Fibroblast of the conjunctiva (primary cell): ENCODE data around the gene TEX30.

Experiments
- DNase-seq: peaks from one replicate; pipeline ENCODE4 v3.0.0-alpha.2; 2010; ENCODE audit warnings: low read depth

The TEX30 gene

GRCh38 chr13:102779436-102780159 is 6.0 kb upstream of the TEX30 start:
- DNase-seq: no peak

GRCh38 chr13:102777736-102778135 is 4.2 kb upstream of the TEX30 start:
- no peak for DNase-seq

- no peak for DNase-seq
Observed at GRCh38 chr13:102776271-102776670, 2.7 kb upstream of the TEX30 start.

GRCh38 chr13:102774591-102775520 is 1.3 kb upstream of the TEX30 start:
- no peak for DNase-seq

GRCh38 chr13:102774214-102774568 is 605 bp upstream of the TEX30 start:
- no peak for DNase-seq

- DNase-seq: no peak
Observed at GRCh38 chr13:102772042-102772425, 1.6 kb downstream of the TEX30 start.

GRCh38 chr13:102771298-102772041 is 2.1 kb downstream of the TEX30 start:
- no peak for DNase-seq

- DNase-seq: no peak
Observed at GRCh38 chr13:102770435-102770834, 3.2 kb downstream of the TEX30 start.

GRCh38 chr13:102769679-102770078 is 3.9 kb downstream of the TEX30 start:
- DNase-seq: peak; percentile 8

GRCh38 chr13:102768909-102769308 is 4.7 kb downstream of the TEX30 start:
- no peak for DNase-seq

- DNase-seq: no peak
Observed at GRCh38 chr13:102763741-102764140, 9.8 kb downstream of the TEX30 start.

GRCh38 chr13:102761071-102761470 is 12.5 kb downstream of the TEX30 start:
- no peak for DNase-seq

GRCh38 chr13:102758842-102759241 is 14.7 kb downstream of the TEX30 start:
- no peak for DNase-seq

GRCh38 chr13:102757006-102757405 is 16.6 kb downstream of the TEX30 start:
- no peak for DNase-seq

GRCh38 chr13:102751886-102752285 is 21.7 kb downstream of the TEX30 start:
- DNase-seq: no peak

- no peak for DNase-seq
Observed at GRCh38 chr13:102742506-102742905, 31.1 kb downstream of the TEX30 start.

- no peak for DNase-seq
Observed at GRCh38 chr13:102742101-102742500, 31.5 kb downstream of the TEX30 start.

- DNase-seq: peak; percentile 66
Observed at GRCh38 chr13:102729560-102730270, 43.9 kb downstream of the TEX30 start.

GRCh38 chr13:102726430-102726829 is 47.2 kb downstream of the TEX30 start:
- DNase-seq: no peak

GRCh38 chr13:102724923-102725322 is 48.7 kb downstream of the TEX30 start:
- peak; percentile 63 for DNase-seq

GRCh38 chr13:102721800-102722231 is 51.8 kb downstream of the TEX30 start:
- DNase-seq: peak; percentile 73

- no peak for DNase-seq
Observed at GRCh38 chr13:102718746-102719145, 54.8 kb downstream of the TEX30 start.
